Activated T-helper 1 cell treated with Interleukin-2 at 50 U/mL for 16 hours (primary cell): ENCODE data around the gene MACROD1.

ENCODE experiments used
- DNase-seq: peaks from one replicate; pipeline ENCODE4 v3.0.0-alpha.2; 2020; ENCODE audit warnings: low read depth

Gene MACROD1

GRCh38 chr11:64131683-64132190 is 34.2 kb downstream of the MACROD1 start:
- DNase-seq, result no peak

DNA sequence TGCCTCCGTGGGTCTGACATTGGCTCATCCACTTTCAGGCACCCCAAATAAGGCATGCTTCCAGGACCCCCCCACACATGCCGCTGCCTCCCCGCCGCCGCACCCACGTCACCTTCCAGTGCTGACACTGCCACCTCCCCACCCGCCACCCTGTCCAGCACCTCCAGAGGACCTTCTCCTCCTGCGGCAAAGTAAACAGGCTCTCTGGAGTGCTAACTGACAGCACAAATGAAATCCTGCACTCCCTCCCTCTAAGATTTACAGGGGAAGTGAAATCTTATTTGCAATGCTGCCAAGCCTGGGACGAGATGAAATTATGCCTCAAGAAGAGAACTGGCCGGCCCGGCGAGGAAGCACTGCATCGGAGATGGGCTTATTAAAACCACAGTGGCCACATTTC is 35.3 kb downstream of the MACROD1 start:
- DNase-seq, result no peak

GRCh38 chr11:64129403-64129802 is 36.5 kb downstream of the MACROD1 start:
- DNase-seq, result no peak

DNA sequence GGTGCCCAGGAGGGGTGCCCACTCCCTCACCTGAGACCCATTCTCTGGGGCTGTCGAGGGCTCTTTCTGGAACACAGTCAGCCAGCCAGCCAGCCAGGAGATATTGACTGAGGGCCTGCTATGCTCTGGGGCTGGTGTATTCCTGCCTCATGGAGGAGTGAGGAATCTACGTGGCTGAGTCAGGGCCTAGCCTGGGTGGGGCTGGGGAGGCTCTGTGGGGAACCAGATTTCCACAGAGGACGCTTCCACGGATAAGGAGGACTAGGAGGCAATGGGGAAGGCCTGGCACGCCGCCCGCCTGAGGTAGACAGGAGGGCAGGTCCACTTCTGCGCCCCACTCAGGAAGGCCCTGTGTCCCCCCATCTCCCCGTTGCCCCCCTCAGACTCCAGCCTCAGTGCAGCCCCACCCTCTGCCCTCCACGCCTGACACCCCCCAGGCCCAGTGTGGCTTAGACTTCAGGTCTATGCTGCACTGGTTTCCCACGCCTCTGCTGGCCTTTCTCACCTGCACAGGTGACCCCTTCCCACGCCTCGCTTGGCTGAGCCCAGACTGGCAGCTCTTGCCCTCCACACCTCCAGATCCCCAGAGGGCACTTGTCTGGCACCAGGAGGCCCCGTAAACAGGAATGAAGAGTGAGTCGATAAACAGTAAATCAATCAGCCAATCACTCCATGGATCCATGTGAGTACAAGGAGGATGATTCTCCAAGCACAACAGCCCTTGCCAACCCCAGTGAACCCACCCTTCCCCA is 37.5 kb downstream of the MACROD1 start:
- no peak for DNase-seq

GRCh38 chr11:64127267-64128072 is 38.4 kb downstream of the MACROD1 start:
- no peak for DNase-seq

DNA sequence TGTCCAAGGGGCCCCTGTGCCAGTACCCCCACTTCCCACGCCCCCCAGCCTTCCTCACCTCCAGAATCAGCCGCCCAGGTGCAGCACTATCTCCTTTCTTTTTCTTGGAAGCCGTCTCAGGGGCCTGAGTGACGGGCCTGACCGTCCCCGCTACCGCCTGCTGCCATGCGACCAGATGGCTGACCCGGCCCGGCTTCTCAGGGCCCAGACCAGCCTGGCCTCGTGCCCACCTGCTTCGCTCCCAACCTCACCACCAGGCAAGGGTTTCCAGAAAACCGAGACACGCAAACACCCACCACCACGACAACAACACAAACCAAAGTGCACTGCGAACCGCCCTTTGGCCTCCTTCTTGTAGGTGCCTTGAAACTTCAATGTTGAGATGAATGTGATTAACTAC is 39.1 kb downstream of the MACROD1 start:
- no peak for DNase-seq

DNA sequence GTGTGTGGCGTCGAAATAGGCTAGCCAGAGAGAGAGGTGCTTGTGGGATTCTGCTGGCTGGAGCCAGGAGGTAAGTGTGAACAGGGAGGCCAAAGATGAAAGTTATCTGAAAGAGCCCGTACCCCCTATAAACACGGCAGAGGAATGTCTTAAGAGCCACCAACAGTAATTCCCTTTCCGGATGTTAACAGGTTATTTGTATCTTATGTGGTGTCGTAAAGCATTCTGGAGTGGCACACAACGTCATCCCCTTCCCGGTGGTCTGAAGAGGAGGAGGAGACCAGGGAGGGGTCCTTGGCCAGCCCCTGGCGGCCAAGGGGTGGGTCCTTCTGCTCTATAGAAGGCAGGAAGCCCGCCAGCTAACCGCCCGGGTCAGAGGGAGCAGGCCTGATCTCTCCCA is 39.5 kb downstream of the MACROD1 start:
- no peak for DNase-seq

- DNase-seq, result no peak
These were observed 40.2 kb downstream of the MACROD1 start for GRCh38 chr11:64125676-64126075.

DNA sequence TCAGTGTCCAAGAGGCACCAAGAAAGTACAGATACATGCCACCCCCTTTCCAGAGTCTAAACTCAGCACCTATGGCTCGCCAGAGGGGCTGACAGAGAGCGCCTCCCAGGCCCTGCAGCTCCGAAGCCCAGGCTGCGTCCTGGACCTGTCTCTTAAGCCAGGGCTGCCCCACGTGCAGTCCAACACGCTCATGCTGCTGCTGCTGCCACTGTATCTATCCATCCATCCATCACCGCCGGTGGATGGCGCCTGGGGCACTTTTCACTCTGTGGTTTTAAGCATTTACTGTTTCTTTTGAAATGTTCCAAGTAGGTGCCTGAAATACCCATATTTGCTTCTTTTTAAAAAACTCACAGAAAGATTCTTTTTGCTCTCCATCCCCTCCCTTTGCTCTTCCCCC is 41.8 kb downstream of the MACROD1 start:
- no peak for DNase-seq

DNA sequence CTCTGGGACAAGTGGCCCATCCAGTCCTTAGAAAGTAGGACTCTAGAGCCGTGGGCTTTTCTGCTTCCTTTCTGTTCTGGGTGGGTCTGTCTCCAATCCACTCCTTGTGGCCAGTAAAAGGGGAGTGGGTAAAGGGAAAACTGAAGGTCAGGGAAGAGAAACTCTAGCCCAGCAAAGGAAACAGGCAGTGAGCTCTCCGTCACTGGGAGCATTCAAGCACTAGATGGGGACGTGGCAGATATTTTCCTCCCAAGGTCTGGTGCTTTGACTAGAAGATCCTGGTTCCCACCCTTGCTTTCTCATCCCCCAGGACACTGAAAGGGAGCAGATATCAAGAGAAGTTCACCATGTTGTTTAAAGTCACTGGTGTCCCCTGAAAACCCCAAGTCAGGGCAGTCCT is 42.2 kb downstream of the MACROD1 start:
- DNase-seq, result no peak

- no peak for DNase-seq
These were observed 43.2 kb downstream of the MACROD1 start for GRCh38 chr11:64122411-64123410.

GRCh38 chr11:64121663-64122410 is 44.1 kb downstream of the MACROD1 start:
- no peak for DNase-seq

GRCh38 chr11:64120951-64121569 is 44.9 kb downstream of the MACROD1 start:
- no peak for DNase-seq

GRCh38 chr11:64119700-64120099 is 46.2 kb downstream of the MACROD1 start:
- no peak for DNase-seq

DNA sequence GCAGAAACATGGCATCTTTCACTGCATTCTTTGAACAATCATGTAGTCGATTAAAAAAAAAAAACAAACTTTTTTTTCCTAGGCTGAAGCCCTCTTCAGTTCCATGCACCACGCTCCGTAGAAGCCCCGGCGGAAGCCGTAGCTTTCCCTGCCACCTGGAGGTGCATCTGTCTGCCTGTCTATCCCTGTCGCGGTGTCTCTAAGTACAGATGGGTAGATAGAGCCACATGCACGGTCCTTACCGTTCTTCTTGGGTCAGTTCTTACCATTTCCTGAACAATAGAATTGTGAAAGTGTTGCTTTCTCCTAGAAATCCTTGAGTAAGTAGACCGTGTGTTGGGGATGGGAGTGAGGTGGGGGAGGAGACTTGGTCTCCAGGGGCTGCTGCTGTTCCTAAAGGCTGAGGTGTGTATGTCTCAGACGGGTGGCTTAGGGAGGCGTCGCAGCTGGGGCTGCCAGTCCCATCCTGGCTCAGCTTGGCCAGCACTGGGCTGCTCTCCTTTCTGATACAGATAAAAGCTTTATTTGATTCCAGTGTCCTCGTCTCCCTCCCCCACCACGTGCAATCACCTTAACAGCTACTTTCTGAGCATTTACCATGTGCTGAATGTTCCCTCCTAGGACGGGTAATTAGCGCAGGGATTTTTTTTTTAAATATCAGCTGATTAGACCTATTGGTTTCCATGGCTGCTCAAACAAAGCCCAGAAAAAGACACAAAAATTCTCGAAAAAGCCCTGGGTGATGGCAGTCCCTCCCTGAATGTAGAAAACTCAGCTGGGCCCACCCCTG is 46.8 kb downstream of the MACROD1 start:
- DNase-seq, result no peak

DNA sequence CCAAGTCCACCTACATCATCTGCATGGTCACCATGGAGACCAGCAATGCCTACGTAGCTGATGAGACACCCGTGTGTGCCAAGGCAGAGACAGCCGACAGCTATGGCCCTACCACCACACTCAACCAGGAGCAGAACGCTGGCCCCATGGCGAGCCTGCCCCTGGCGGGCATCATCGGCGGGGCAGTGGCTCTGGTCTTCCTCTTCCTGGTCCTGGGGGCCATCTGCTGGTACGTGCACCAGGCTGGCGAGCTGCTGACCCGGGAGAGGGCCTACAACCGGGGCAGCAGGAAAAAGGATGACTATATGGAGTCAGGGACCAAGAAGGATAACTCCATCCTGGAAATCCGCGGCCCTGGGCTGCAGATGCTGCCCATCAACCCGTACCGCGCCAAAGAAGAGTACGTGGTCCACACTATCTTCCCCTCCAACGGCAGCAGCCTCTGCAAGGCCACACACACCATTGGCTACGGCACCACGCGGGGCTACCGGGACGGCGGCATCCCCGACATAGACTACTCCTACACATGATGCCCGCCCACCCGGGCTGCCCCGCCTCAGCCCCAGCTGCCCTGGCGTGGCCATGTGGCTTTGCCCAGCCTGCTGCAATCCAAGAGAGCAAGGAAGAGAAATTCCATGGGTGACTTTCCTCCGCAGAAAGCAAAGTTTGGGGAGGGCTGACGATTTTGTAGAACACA is 48.0 kb downstream of the MACROD1 start:
- no peak for DNase-seq

DNA sequence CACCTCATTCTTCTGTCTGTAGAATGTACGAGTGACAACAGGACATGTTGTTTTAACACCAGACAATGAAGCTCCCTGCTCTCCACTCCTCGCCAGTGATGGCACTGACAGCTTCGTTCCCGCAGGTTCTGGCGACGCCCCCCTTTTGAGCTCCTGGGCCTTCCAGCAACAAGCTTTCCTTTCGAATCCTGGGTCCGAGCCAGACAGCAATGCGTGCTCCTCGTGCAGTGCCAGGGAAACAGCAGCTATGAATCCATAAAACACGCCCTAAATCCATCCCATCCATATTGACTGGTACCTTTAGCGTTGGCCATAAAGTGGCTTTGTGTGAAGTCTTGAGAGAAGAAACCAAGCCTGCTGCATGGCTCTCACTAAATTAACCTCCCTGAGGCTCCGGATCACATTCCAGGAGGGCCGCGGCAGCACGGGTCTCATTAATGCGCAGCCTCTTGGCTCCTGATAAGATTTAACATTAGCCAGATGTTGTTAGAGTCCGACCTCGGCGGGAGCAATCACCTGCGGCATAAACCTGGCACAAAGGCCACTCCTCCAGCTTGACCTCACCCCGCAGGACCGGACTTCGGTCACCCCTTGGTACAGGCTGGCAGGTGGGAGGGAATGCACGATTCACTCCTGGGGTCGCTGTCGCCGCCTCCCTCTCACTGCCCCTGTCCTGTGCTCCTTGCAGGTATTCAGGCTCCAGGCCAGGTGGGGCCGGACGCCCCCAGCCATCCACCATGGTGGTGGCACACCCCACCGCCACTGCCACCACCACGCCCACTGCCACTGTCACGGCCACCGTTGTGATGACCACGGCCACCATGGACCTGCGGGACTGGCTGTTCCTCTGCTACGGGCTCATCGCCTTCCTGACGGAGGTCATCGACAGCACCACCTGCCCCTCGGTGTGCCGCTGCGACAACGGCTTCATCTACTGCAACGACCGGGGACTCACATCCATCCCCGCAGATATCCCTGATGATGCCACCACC is 50.1 kb downstream of the MACROD1 start:
- no peak for DNase-seq

DNA sequence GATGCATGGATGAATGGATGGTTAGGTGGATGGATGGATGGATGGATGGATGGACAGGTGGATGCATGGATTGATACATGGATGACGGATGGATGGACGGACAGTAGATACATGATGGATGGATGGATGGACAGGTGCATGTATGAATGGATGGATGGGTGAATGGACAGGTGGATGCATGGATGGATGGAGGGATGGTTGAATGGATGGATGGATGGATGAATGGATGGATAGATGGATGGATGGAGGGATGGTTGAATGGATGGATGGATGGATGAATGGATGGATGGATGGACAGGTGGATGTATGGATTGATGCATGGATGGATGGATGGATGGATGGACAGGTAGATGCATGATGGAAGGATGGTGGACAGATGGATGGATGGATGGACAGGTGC is 51.7 kb downstream of the MACROD1 start:
- DNase-seq, result no peak
